GM23248 (cell line): ENCODE results near the gene TWIST2.

Experiments
- EZH2 ChIP-seq: fragments of 200-600 bp; sonication (generic); IDR thresholded peaks from 2 replicates; pipeline ENCODE4 v1.6.1; 2018; ENCODE audit warnings: antibody characterized with exemption, mild to moderate bottlenecking; ENCODE audit not compliant: insufficient read depth, poor library complexity, severe bottlenecking
- EZH2phosphoT487 ChIP-seq: fragments of 200-600 bp; sonication (generic); IDR thresholded peaks from 2 replicates; pipeline ENCODE4 v1.6.1; 2018; ENCODE audit warnings: antibody characterized with exemption, moderate library complexity, mild to moderate bottlenecking, low read depth; ENCODE audit not compliant: insufficient read depth

DNA sequence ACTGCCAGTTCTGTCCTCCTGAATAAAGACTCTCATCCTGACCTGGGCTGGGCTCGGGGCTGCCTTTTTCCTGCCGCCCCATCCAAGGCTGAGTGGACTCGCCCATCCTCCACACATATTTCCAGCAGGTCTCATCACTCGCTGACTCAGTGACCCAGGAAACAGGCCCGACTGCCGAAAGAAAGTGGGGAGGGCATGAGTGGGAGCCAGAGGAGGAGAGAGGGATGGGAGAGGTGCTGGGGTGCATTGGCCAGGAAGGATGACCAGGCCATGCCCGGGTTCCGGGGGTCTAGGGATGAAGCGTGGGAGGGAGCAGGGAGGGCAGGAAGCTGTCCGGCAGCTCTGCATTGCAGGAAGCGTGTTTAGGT, 66.7 kb downstream of the TWIST2 start:
- TF ChIP-seq EZH2phosphoT487 (no peak), EZH2 (no peak)
